Cardiac muscle cell (in vitro differentiated cells and primary cell): Measurements from ENCODE around the gene PLAC1. TPM values are rescaled to one million over a fixed set of nuclear protein-coding genes. Genes with fewer than 3 reads are reported as not detected.

ENCODE experiments used
- DNase-seq, 2 donors: peaks; one replicate each; pipeline versions ENCODE4 v3.0.0 to v3.0.0-alpha.2; 2010 to 2017; ENCODE audit warnings: low read depth in 1 of 2, low spot score in 1 of 2
- H3K27ac ChIP-seq: fragments of 200-600 bp; sonication (generic); 2 replicates; pipeline ENCODE4 v1.5.1; 2016
- H3K27me3 ChIP-seq: fragments of 200-600 bp; sonication (generic); 2 replicates; pipeline ENCODE4 v1.6.0; 2016; ENCODE audit warnings: control low read depth
- H3K36me3 ChIP-seq: fragments of 200-600 bp; sonication (generic); 2 replicates; pipeline ENCODE4 v1.5.1; 2016; ENCODE audit warnings: control low read depth
- H3K4me1 ChIP-seq: fragments of 200-600 bp; sonication (generic); 2 replicates; pipeline ENCODE4 v1.8.1; 2017; ENCODE audit warnings: low read depth, mild to moderate bottlenecking, mixed run types
- H3K4me3 ChIP-seq: fragments of 200-600 bp; sonication (generic); 2 replicates; pipeline ENCODE4 v1.5.1; 2016; ENCODE audit warnings: mild to moderate bottlenecking
- H3K9me3 ChIP-seq: fragments of 200-600 bp; sonication (generic); 2 replicates; pipeline ENCODE4 v1.5.1; 2017; ENCODE audit warnings: low read depth, mild to moderate bottlenecking, control low read depth
- CTCF ChIP-seq: IDR thresholded peaks from 2 replicates; pipeline ENCODE4 v1.5.1; 2012; ENCODE audit warnings: low read depth, mild to moderate bottlenecking, low read length
- polyA plus RNA-seq: library from polyadenylated mRNA; unstranded; fragments of >200 nt; fragmentation: Nextera tagmentation; extraction: Ambion mirVana; gene quantifications from 2 replicates; pipeline ENCODE4 v1.2.1, GENCODE V29; 2016
- total RNA-seq: library from RNA; depleted of rRNA; stranded (reverse); fragments of >200 nt; gene quantifications from 2 replicates; pipeline ENCODE4 v1.2.3, GENCODE V29; 2016

The PLAC1 gene
- total and polyA plus RNA-seq, 2 experiments from 2014 or later: 1.2 to 2.0 TPM

GRCh38 chrX:134608153-134608552, 50.1 kb downstream of the PLAC1 start:
- no peak for TF ChIP-seq CTCF
- no peak overlapping the region for H3K27ac ChIP-seq
- no peaks in the 10 kb centered on the region for H3K36me3 ChIP-seq
- peaks cover 3% of the 10 kb centered on the region for H3K4me1 ChIP-seq
- H3K4me3 ChIP-seq: no peak overlapping the region
- no peaks in the 10 kb centered on the region for H3K9me3 ChIP-seq
- no peaks in the 10 kb centered on the region for H3K27me3 ChIP-seq
- no peak for DNase-seq

DNA sequence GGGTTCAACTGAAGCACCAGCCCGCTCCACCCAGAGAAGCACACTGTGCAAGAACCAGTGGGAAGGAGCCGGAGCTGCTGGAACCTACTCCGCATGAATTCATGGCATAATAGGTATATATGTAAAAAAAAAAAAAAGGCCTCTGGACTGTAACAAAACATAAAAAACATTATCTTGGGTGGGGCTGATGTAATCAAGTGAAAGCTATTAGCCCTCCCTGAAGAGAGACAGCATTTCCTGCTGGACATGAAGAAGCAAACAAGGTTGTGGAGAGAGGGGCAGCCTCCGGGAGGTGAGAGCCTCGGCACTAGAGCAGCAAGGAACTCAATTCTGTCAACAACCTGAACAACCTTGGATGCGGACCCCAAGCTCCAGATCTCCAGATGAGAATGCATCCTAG, 50.7 kb downstream of the PLAC1 start:
- Histone ChIP-seq H3K4me3 (no peak overlapping the region), H3K27me3 (no peaks in the 10 kb centered on the region), H3K27ac (no peak overlapping the region), H3K9me3 (no peaks in the 10 kb centered on the region), H3K4me1 (peaks cover 3% of the 10 kb centered on the region), H3K36me3 (no peaks in the 10 kb centered on the region)
- DNase-seq: no peak
- TF ChIP-seq CTCF: no peak

GRCh38 chrX:134604701-134605311, 53.5 kb downstream of the PLAC1 start:
- no peaks in the 10 kb centered on the region for H3K27me3 ChIP-seq
- H3K4me3 ChIP-seq: no peak overlapping the region
- TF ChIP-seq CTCF: no peak
- H3K27ac ChIP-seq: peak overlapping the region; percentile 58
- H3K4me1 ChIP-seq: peaks cover 3% of the 10 kb centered on the region
- peak; percentile 57 to 72 for DNase-seq
- no peaks in the 10 kb centered on the region for H3K9me3 ChIP-seq
- H3K36me3 ChIP-seq: no peaks in the 10 kb centered on the region

DNA sequence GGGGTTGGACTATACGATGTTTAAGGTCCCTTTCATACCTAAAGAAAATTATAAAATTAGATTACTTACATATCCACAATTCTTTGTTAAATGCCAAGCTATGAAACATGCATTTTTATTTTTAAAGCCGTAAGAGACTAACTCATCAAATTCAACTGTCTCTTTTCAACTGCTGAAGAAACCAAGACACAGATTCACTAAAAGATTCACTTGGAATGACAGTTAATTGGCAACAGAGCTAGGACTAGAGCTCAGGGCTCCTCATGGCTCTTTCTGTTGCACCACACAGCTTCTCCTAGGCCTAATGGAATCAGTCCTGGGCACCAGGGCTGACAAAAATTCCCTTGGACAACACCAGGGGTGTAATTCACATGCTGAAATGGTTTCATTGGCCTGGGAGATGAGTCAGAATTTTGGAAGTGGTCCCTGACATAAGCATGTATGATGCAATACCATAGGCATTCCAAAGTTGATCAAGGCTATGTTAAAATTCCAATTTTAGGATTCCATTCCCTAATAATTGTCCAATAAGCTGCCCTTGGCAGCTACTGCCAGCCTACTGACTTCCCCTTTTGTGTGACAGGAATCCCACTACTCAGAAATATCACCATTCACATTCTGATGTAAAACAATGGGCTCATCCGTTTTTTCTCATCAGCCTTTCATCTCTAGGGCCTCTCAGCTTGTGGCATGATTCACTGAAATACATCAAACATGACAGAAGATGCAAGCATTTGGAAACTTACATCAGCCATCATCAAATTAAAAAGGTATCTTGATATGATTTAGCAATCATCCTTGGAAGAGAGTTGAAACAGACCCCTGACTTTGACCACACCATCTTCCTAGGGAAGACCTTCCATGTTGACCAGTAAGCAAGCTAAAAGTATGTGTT, 54.2 kb downstream of the PLAC1 start:
- Histone ChIP-seq H3K9me3 (no peaks in the 10 kb centered on the region), H3K27ac (peak overlapping the region; percentile 58), H3K36me3 (no peaks in the 10 kb centered on the region), H3K27me3 (no peaks in the 10 kb centered on the region), H3K4me3 (no peak overlapping the region), H3K4me1 (peaks cover 3% of the 10 kb centered on the region)
- peak in 1 of 2 donors; percentile 92 for DNase-seq
- TF ChIP-seq CTCF: peak; percentile 34

DNA sequence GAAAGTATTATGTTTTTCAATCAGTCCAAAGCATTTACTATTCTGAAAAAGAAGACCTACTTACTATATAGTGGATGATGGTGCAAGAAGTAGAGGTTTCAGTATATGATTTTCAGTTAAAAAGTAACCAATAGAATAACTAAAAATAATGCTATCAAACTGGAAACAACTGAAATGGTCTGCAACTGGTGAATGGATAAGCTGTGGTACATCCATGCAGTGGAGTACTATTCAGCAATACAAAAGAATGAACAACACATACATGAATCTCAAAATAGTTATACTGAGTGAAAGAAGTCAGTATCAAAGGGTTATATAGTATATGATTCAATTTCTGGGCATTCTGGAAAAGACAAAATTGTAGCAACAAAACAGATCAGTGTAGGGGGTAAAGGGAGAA, 55.9 kb downstream of the PLAC1 start:
- Histone ChIP-seq H3K9me3 (no peaks in the 10 kb centered on the region), H3K4me1 (peaks cover 3% of the 10 kb centered on the region), H3K27me3 (no peaks in the 10 kb centered on the region), H3K36me3 (no peaks in the 10 kb centered on the region), H3K27ac (no peak overlapping the region), H3K4me3 (no peak overlapping the region)
- DNase-seq: no peak
- no peak for TF ChIP-seq CTCF
